Sigmoid colon (tissue), 7 donors: ENCODE results near the gene DNASE1L1. TPM values are rescaled to one million over a fixed set of nuclear protein-coding genes. Genes with fewer than 3 reads are reported as not detected.

Experiments used
- DNase-seq: peaks from one replicate; pipeline ENCODE4 v3.0.0-alpha.2; 2019
- H3K27ac ChIP-seq, 4 donors: fragments of 200-600 bp; sonication (generic); one replicate each; pipeline ENCODE4 v1.5.1; 2016 to 2019; ENCODE audit warnings: mild to moderate bottlenecking in 1 of 4
- H3K27me3 ChIP-seq, 3 donors: fragments of 200-600 bp; sonication (generic); one replicate each; pipeline ENCODE4 v1.5.1; 2019; ENCODE audit warnings: mild to moderate bottlenecking in 1 of 3
- H3K36me3 ChIP-seq, 4 donors: fragments of 200-600 bp; sonication (generic); one replicate each; pipeline ENCODE4 v1.5.1; 2016 to 2019
- H3K4me1 ChIP-seq, 4 donors: fragments of 200-600 bp; sonication (generic); one replicate each; pipeline ENCODE4 v1.5.1; 2017 to 2019
- H3K4me3 ChIP-seq, 4 donors: fragments of 200-600 bp; sonication (generic); one replicate each; pipeline ENCODE4 v1.5.1; 2017 to 2019; ENCODE audit warnings: mild to moderate bottlenecking in 2 of 4, moderate library complexity in 1 of 4
- H3K9me3 ChIP-seq, 4 donors: fragments of 200-600 bp in 3 of 4; sonication (generic) in 3 of 4; one replicate each; pipeline versions ENCODE4 v1.5.1 to v1.6.1; 2013 to 2019
- CTCF ChIP-seq, 4 experiments: fragments of 450-650 bp in 3 of 4; fragments of 200-600 bp in 1 of 4; IDR thresholded peaks; one replicate each; pipeline ENCODE4 v1.5.1; 2016 to 2019; ENCODE audit warnings: antibody characterized with exemption in 4 of 4, mild to moderate bottlenecking in 3 of 4, moderate library complexity in 2 of 4
- EP300 ChIP-seq, 4 donors: sonication (generic); formaldehyde crosslinking; IDR thresholded peaks; one replicate each; pipeline ENCODE4 v1.6.1; 2017; ENCODE audit warnings: antibody characterized with exemption in 4 of 4
- POLR2A ChIP-seq, 2 donors: fragments of 450-650 bp; IDR thresholded peaks; one replicate each; pipeline ENCODE4 v1.6.1; 2016; ENCODE audit warnings: antibody characterized with exemption in 2 of 2, mild to moderate bottlenecking in 2 of 2, moderate library complexity in 2 of 2
- POLR2AphosphoS5 ChIP-seq, 4 donors: sonication (generic); formaldehyde crosslinking; IDR thresholded peaks; one replicate each; pipeline ENCODE4 v1.6.1; 2017; ENCODE audit warnings: antibody characterized with exemption in 4 of 4
- WGBS, 2 donors: extraction: QIAGEN DNeasy Blood & Tissue Kit; methylation state at CpG; one replicate each; pipeline ENCODE4 v1.1.7; 2013; 5-methylcytosine and 5-hydroxymethylcytosine counted together
- intact Hi-C: fragments of 100-400 bp; cut with DNase I; formaldehyde crosslinking; loops from one replicate; pipeline ENCODE4 v1.15.1; 2023
- polyA plus RNA-seq, 3 donors: library from polyadenylated mRNA; stranded (reverse); fragments of 200-250 nt; gene quantifications; one replicate each; pipeline ENCODE4 v1.2.3, GENCODE V29; 2013
- total RNA-seq, 4 donors: library from RNA; depleted of rRNA; stranded (reverse); fragments of >200 nt; gene quantifications; one replicate each; pipeline ENCODE4 v1.1.0, GENCODE V29; 2016
- donor health status: healthy with polysubstance abuse.
- donor health status: Bipolar disorder and iron deficiency.
- donor health status: healthy.

DNASE1L1 gene
- total and polyA plus RNA-seq, 7 donors: 10.9 to 25.7 (median 17.4) TPM

GRCh38 chrX:154419189-154419588, 10.1 kb upstream of the DNASE1L1 start:
- DNase-seq: no peak
- H3K4me3 ChIP-seq: no peak overlapping the region
- 88 to 91% methylated on average over 8 of the region's 8 CpGs for WGBS, 2 donors
- peak overlapping the region in 1 of 4 donors; percentile 27 for H3K27ac ChIP-seq
- no peaks in the 10 kb centered on the region for H3K9me3 ChIP-seq
- TF ChIP-seq POLR2AphosphoS5 (IDR thresholded peaks at IDR 0.05) (no peak), POLR2A (IDR thresholded peaks at IDR 0.05) (no peak), CTCF (IDR thresholded peaks at IDR 0.05) (no peak), EP300 (IDR thresholded peaks at IDR 0.05) (no peak)
- H3K27me3 ChIP-seq: no peaks in the 10 kb centered on the region
- intact Hi-C loops: no loop called here
- H3K4me1 ChIP-seq: no peaks in the 10 kb centered on the region
- no peaks in the 10 kb centered on the region for H3K36me3 ChIP-seq

GRCh38 chrX:154417157-154417556, 8.1 kb upstream of the DNASE1L1 start:
- no peaks in the 10 kb centered on the region for H3K27me3 ChIP-seq
- no peak overlapping the region for H3K27ac ChIP-seq
- DNase-seq: no peak
- H3K9me3 ChIP-seq: no peaks in the 10 kb centered on the region
- TF ChIP-seq POLR2A (IDR thresholded peaks at IDR 0.05) (no peak), EP300 (IDR thresholded peaks at IDR 0.05) (no peak), POLR2AphosphoS5 (IDR thresholded peaks at IDR 0.05) (no peak), CTCF (IDR thresholded peaks at IDR 0.05) (no peak)
- H3K4me3 ChIP-seq: no peak overlapping the region
- intact Hi-C loops: no loop called here
- no peaks in the 10 kb centered on the region for H3K36me3 ChIP-seq
- WGBS, 2 donors: 80% methylated on average over 7 of the region's 7 CpGs
- H3K4me1 ChIP-seq: peaks cover 0 to 7% (median 6%) of the 10 kb centered on the region in 4 donors

- DNase-seq: no peak
- no peak for TF ChIP-seq EP300 (IDR thresholded peaks at IDR 0.05)
- no peak for TF ChIP-seq POLR2A (IDR thresholded peaks at IDR 0.05)
- no peak for TF ChIP-seq POLR2AphosphoS5 (IDR thresholded peaks at IDR 0.05)
- no peak for TF ChIP-seq CTCF (IDR thresholded peaks at IDR 0.05)
- intact Hi-C loops: loop anchor here (5.0 kb wide), 1 partner anchor 64 kb away; the partner anchor contains the start of gene LAGE3
- no peaks in the 10 kb centered on the region for H3K36me3 ChIP-seq
- peaks cover 0 to 8% (median 7%) of the 10 kb centered on the region in 4 donors for H3K4me1 ChIP-seq
- H3K27me3 ChIP-seq: no peaks in the 10 kb centered on the region
- H3K9me3 ChIP-seq: no peaks in the 10 kb centered on the region
- H3K4me3 ChIP-seq: no peak overlapping the region
- 43 to 78% methylated on average over 8 of the region's 8 CpGs for WGBS, 2 donors
- H3K27ac ChIP-seq: peak overlapping the region in 2 of 4 donors; percentile 93
Observed at GRCh38 chrX:154413142-154413541, 4.1 kb upstream of the DNASE1L1 start.

- intact Hi-C loops: loop anchor here (5.0 kb wide), 1 partner anchor 65 kb away; the partner anchor contains the start of gene LAGE3
- TF ChIP-seq CTCF (IDR thresholded peaks at IDR 0.05) (no peak), POLR2AphosphoS5 (IDR thresholded peaks at IDR 0.05) (no peak), POLR2A (IDR thresholded peaks at IDR 0.05) (no peak), EP300 (IDR thresholded peaks at IDR 0.05) (no peak)
- DNase-seq: no peak
- H3K27ac ChIP-seq: peak overlapping the region; percentile 93 to 94 (median 93)
- 5 to 9% methylated on average over 4 of the region's 4 CpGs for WGBS, 2 donors
- H3K4me3 ChIP-seq: peak overlapping the region; percentile 62 to 86 (median 82)
- no peaks in the 10 kb centered on the region for H3K36me3 ChIP-seq
- peaks cover 0 to 8% (median 7%) of the 10 kb centered on the region in 4 donors for H3K4me1 ChIP-seq
- H3K27me3 ChIP-seq: no peaks in the 10 kb centered on the region
- H3K9me3 ChIP-seq: no peaks in the 10 kb centered on the region
Observed at GRCh38 chrX:154412468-154412867, 3.4 kb upstream of the DNASE1L1 start.

GRCh38 chrX:154411981-154412340, 2.9 kb upstream of the DNASE1L1 start:
- intact Hi-C loops: loop anchor here (5.0 kb wide), 1 partner anchor 65 kb away; the partner anchor contains the start of gene LAGE3
- DNase-seq: peak; percentile 90
- peak overlapping the region; percentile 93 to 94 (median 93) for H3K27ac ChIP-seq
- H3K27me3 ChIP-seq: no peaks in the 10 kb centered on the region
- H3K9me3 ChIP-seq: no peaks in the 10 kb centered on the region
- H3K4me3 ChIP-seq: peak overlapping the region; percentile 62 to 86 (median 82)
- no peaks in the 10 kb centered on the region for H3K36me3 ChIP-seq
- 0 to 1% methylated on average over 29 of the region's 29 CpGs for WGBS, 2 donors
- H3K4me1 ChIP-seq: peaks cover 0 to 8% (median 7%) of the 10 kb centered on the region in 4 donors
- TF ChIP-seq CTCF (IDR thresholded peaks at IDR 0.05): no peak
- no peak for TF ChIP-seq POLR2A (IDR thresholded peaks at IDR 0.05)
- TF ChIP-seq POLR2AphosphoS5 (IDR thresholded peaks at IDR 0.05): peak; percentile 33 to 80 (median 62)
